Pancreas (tissue), 10 donors: ENCODE measurements around the gene FGD3. TPM values are rescaled to one million over a fixed set of nuclear protein-coding genes. Genes with fewer than 3 reads are reported as not detected.

Experiments
- ATAC-seq, 4 donors: fragments of 200-7000 bp; cut with Tn5 transposase; one replicate each; pipeline versions ENCODE4 v1.8.0 to v1.9.1; 2020; ENCODE audit warnings: mild to moderate bottlenecking in 4 of 4, moderate library complexity in 4 of 4
- DNase-seq, 6 donors: peaks; one replicate each; pipeline ENCODE4 v3.0.0-alpha.2; 2020
- FAIRE-seq: peaks from 2 replicates; lab custom pipeline; 2012; peaks lifted over from hg19 to GRCh38; lab: Jason Lieb, UNC
- H3K27ac ChIP-seq, 4 donors: fragments of 200-600 bp; sonication (generic); 1 replicate in 3 of 4; 2 replicates in 1 of 4; pipeline versions ENCODE4 v1.5.0 to v1.8.0; 2020
- H3K27me3 ChIP-seq, 4 donors: fragments of 200-600 bp; one replicate each; pipeline ENCODE4 v1.8.0; 2021
- H3K36me3 ChIP-seq, 3 donors: fragments of 200-600 bp; sonication (generic) in 1 of 3; one replicate each; pipeline versions ENCODE4 v1.5.0 to v1.8.0; 2020 to 2021
- H3K4me1 ChIP-seq, 3 donors: fragments of 200-600 bp; one replicate each; pipeline ENCODE4 v1.8.0; 2021
- H3K4me3 ChIP-seq, 4 donors: fragments of 200-600 bp; sonication (generic) in 2 of 4; one replicate each; pipeline versions ENCODE4 v1.5.0 to v1.8.0; 2020 to 2021
- H3K9me3 ChIP-seq, 4 donors: fragments of 200-600 bp; one replicate each; pipeline ENCODE4 v1.8.0; 2021
- WGBS, 2 donors: extraction: QIAGEN DNeasy Blood & Tissue Kit; methylation state at CpG; one replicate each; pipeline ENCODE4 v1.1.7; 2013; 5-methylcytosine and 5-hydroxymethylcytosine counted together
- intact Hi-C, 3 donors: fragments of 100-400 bp; cut with DNase I; formaldehyde crosslinking; loops; one replicate each; pipeline versions ENCODE4 v1.11.1 to v1.14.2; 2022
- polyA plus RNA-seq, 2 donors: library from polyadenylated mRNA; stranded (reverse); fragments of 200-250 nt; gene quantifications; one replicate each; pipeline ENCODE4 v1.2.3, GENCODE V29; 2013
- total RNA-seq, 6 donors: library from RNA; stranded (reverse); fragmentation: NEBNext Ultra II Directional in 4 of 6; extraction: Animal tissue kit (Norgen Biotek cat#: 25700) in 4 of 6; gene quantifications; one replicate each; pipeline versions ENCODE4 v1.2.1 to v1.2.4, GENCODE V29; 2021 to 2023
- TF ChIP-seq, protein P1 (sequence below), 4 donors: fragments of 200-600 bp; sonication (generic) in 3 of 4; IDR thresholded peaks; one replicate each; pipeline versions ENCODE4 v1.5.0 to v1.8.0; 2021; ENCODE audit warnings: antibody characterized with exemption in 4 of 4
- donor health status: healthy with polysubstance abuse.
- donor health status: DM: no; HTN: no; CAD: no; lungs with moderate emphysema.
- donor health status: DM: no; HTN: no; CAD: no.
- donor health status: control.
- donor health status: control.
- donor health status: Bipolar disorder and iron deficiency.
- donor health status: DM: yes; HTN: yes; CAD: no.
- donor health status: DM: no; HTN: no; CAD: no.
- donor health status: DM: no; HTN: no; CAD: no.
- donor health status: DM: yes; HTN: yes; CAD: no.

FGD3 gene
- total and polyA plus RNA-seq, 8 donors = 5.0 to 27.7 (median 7.8) TPM

DNA sequence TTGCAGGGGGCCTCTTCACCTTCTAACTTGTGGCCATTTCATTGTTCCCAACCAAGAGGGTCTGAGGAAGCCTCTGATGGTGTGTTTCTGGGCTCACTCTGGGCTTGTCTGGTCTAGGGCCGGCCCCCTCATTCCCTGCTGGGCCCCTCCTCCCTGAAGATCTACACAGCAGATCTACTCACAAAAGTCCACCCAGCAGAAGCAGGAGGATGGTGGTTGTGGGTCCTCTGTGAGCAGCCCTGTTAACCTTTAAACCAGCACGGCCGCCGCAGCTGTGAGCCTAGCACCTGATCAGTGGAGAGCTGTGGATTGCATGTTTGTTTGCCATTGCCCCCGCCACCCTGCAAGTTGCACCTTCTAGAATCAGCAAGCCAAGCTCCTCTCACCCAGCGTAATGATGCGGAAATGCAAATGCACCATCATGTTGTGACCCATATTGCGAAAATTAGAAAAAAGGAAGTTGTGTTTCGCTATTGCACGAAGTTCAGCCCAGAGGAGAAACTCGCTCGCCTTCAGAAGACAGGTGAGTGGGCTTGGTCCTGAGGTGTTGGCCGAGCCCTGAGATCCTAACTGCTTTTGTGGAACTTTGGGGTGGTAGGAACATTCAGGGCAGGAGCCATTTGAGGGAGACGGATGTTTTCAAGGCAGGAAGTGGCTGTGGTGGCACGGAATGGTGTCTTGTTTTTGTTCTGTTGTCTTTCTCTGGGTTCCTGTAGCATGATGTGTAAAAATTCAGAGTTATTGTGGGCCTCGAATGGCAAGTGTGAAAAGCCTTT lies 16.7 kb downstream of the FGD3 start:
- H3K4me3 ChIP-seq = peak overlapping the region in 2 of 4 donors; percentile 22 to 51
- 55% methylated on average over 16 of the region's 16 CpGs for WGBS, 2 donors
- peak; percentile 46 to 68 (median 68) for ATAC-seq
- TF ChIP-seq, protein P1, sequence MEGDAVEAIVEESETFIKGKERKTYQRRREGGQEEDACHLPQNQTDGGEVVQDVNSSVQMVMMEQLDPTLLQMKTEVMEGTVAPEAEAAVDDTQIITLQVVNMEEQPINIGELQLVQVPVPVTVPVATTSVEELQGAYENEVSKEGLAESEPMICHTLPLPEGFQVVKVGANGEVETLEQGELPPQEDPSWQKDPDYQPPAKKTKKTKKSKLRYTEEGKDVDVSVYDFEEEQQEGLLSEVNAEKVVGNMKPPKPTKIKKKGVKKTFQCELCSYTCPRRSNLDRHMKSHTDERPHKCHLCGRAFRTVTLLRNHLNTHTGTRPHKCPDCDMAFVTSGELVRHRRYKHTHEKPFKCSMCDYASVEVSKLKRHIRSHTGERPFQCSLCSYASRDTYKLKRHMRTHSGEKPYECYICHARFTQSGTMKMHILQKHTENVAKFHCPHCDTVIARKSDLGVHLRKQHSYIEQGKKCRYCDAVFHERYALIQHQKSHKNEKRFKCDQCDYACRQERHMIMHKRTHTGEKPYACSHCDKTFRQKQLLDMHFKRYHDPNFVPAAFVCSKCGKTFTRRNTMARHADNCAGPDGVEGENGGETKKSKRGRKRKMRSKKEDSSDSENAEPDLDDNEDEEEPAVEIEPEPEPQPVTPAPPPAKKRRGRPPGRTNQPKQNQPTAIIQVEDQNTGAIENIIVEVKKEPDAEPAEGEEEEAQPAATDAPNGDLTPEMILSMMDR (IDR thresholded peaks at IDR 0.05) = no peak
- H3K9me3 ChIP-seq = no peaks in the 10 kb centered on the region
- peak overlapping the region; percentile 12 to 84 (median 48) for H3K27ac ChIP-seq
- no peaks in the 10 kb centered on the region for H3K27me3 ChIP-seq
- DNase-seq = no peak
- no peaks in the 10 kb centered on the region for H3K36me3 ChIP-seq
- intact Hi-C loops = no loop called here
- FAIRE-seq = no peak
- H3K4me1 ChIP-seq = peaks cover 0 to 5% (median 0%) of the 10 kb centered on the region in 3 donors

DNA sequence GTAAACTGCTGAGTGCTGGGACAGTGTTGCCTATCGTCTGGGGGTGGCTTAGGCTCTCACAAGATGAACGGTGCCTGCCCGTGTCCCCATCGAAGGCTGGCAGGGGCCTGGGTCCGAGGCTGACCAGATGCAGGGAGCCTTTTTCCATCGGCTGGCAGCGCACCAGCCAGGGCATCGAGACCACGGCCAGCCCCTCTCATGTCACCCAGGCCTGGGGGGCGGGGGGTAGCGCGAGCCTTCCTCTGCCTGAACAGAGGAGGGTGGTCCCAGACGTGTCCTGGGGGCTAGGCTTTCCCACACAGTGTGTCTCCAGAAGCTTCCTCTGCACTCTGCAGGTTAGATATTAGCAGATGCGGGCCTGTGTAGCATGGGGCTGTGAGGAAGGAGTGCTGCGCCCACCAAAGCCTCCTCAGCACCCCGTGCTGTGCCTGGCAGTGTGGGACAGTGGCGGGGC lies 17.3 kb downstream of the FGD3 start:
- no peaks in the 10 kb centered on the region for H3K36me3 ChIP-seq
- no peaks in the 10 kb centered on the region for H3K27me3 ChIP-seq
- H3K27ac ChIP-seq = peak overlapping the region; percentile 12 to 84 (median 48)
- WGBS, 2 donors = 59 to 61% methylated on average over 17 of the region's 17 CpGs
- TF ChIP-seq, protein P1 (IDR thresholded peaks at IDR 0.05) = no peak
- intact Hi-C loops = no loop called here
- no peaks in the 10 kb centered on the region for H3K9me3 ChIP-seq
- peaks cover 0 to 5% (median 0%) of the 10 kb centered on the region in 3 donors for H3K4me1 ChIP-seq
- FAIRE-seq (no peak), DNase-seq (no peak), ATAC-seq (peak; percentile 5 to 31 (median 26))
- H3K4me3 ChIP-seq = peak overlapping the region in 3 of 4 donors; percentile 16 to 51 (median 22)

DNA sequence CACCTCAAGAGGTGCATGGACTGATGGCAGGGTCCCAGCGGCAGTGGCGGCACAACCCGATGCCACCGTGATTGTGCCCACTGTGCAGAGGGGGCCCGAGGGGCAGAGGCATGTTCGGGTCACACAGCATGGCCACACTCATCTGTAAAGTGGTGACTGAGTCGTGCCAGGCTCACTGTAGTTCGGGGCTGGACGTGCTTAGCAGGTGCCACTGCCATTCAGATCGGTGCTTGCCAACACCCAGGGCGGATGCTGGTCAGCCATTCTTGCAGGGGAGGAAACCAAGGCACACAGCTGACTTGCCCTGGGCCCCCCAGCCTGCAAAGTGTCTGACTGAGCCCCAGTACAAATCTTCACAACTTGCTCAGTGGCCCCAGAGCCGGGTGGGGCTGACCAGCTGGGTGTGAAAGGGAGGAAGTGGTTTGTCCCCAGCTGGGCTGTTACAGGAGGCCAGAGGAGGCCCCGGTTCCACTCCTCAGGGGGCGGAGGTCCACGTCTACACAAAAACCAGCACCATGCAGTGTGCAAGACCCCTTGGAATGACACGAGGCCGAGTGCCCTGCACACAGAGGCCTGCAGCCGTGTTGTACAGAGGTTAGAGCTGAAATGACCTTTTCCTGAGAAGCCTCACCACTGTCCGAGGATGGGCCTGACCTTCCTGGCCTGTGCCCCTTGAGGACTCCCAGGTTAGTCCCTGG lies 17.9 kb downstream of the FGD3 start:
- no peaks in the 10 kb centered on the region for H3K27me3 ChIP-seq
- no peak for FAIRE-seq
- peak overlapping the region; percentile 12 to 84 (median 48) for H3K27ac ChIP-seq
- ATAC-seq = peak; percentile 19 to 63 (median 33)
- H3K36me3 ChIP-seq = no peaks in the 10 kb centered on the region
- no peak for DNase-seq
- peaks cover 0 to 5% (median 0%) of the 10 kb centered on the region in 3 donors for H3K4me1 ChIP-seq
- peak overlapping the region in 3 of 4 donors; percentile 16 to 51 (median 22) for H3K4me3 ChIP-seq
- TF ChIP-seq, protein P1 (IDR thresholded peaks at IDR 0.05) = no peak
- 53 to 55% methylated on average over 19 of the region's 19 CpGs for WGBS, 2 donors
- intact Hi-C loops = no loop called here
- no peaks in the 10 kb centered on the region for H3K9me3 ChIP-seq

DNA sequence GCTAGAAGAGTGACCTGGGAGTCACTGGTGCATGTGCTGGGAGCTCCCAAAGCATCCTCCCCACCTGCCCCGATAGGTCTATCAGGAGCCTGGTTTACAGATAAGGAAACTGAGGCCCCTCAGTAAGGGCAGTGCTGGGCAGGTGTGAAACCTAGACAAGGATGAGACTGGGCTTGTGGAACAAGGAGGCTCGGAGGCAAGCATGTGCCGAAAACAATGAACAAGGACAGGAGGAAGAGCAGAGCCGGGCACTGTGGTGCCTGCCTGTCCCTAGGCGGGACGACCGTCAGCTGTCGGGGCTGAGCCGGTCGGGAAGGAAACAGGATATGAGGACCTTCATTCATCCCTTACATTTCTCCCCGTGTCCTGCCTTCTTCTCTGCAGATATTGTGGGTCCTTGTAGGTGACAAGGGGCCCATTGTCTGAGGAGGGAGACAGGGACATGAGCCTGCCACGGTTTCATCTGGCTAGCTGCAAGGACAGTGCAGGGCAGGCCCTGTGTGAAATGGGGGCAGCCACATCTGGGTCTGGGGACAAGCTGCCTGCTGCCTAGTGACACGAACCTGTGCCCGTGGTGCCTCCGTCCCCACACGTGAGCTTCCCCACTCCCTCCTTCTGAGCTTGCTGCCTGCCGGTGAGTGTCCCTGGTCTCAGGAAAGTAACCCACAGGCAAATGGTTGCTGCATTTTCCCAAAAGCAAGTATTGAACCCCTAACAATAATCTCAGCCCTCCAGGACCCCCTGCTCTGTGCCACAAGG lies 18.6 kb downstream of the FGD3 start:
- 54% methylated on average over 17 of the region's 17 CpGs for WGBS, 2 donors
- peak overlapping the region in 2 of 4 donors; percentile 22 to 51 for H3K4me3 ChIP-seq

More for the DNA sequence above, 18.6 kb downstream of the FGD3 start:
- TF ChIP-seq, protein P1 (IDR thresholded peaks at IDR 0.05) = no peak
- Histone ChIP-seq H3K27me3 (no peaks in the 10 kb centered on the region), H3K36me3 (no peaks in the 10 kb centered on the region), H3K4me1 (peaks cover 0 to 5% (median 0%) of the 10 kb centered on the region in 3 donors), H3K27ac (peak overlapping the region in 2 of 4 donors; percentile 12 to 84), H3K9me3 (no peaks in the 10 kb centered on the region)
- ATAC-seq = peak in 1 of 4 donors; percentile 22
- no peak for DNase-seq
- intact Hi-C loops = no loop called here
- no peak for FAIRE-seq
